Endodermal cell (in vitro differentiated cells): ENCODE measurements around the gene ABLIM2. TPM values are rescaled to one million over a fixed set of nuclear protein-coding genes. Genes with fewer than 3 reads are reported as not detected.

Source experiments
- DNase-seq: peaks from one replicate; pipeline ENCODE4 v3.0.0-alpha.2; 2017
- H3K27ac ChIP-seq: 2 replicates; pipeline ENCODE4 v1.5.1; 2013; ENCODE audit warnings: mild to moderate bottlenecking, low read depth, low read length, moderate library complexity
- H3K27me3 ChIP-seq: 2 replicates; pipeline ENCODE4 v1.6.1; 2013; ENCODE audit warnings: mild to moderate bottlenecking, low read length, moderate library complexity; ENCODE audit not compliant: insufficient read depth, control insufficient read depth, poor library complexity, severe bottlenecking
- H3K36me3 ChIP-seq: 2 replicates; pipeline ENCODE4 v1.7.0; 2013; ENCODE audit warnings: mild to moderate bottlenecking, low read length, moderate library complexity; ENCODE audit not compliant: control insufficient read depth, insufficient read depth
- H3K4me1 ChIP-seq: one replicate; pipeline ENCODE4 v1.7.0; 2013; ENCODE audit warnings: low read length; ENCODE audit not compliant: control insufficient read depth, insufficient read depth
- H3K4me3 ChIP-seq: 2 replicates; pipeline ENCODE4 v1.5.1; 2013; ENCODE audit warnings: mild to moderate bottlenecking, low read length, moderate library complexity
- H3K9ac ChIP-seq: 2 replicates; pipeline ENCODE4 v1.6.1; 2013; ENCODE audit warnings: mild to moderate bottlenecking, low read length, moderate library complexity; ENCODE audit not compliant: poor library complexity, severe bottlenecking; ENCODE audit errors: extremely low read depth
- H3K9me3 ChIP-seq: 2 replicates; pipeline ENCODE4 v1.6.1; 2013; ENCODE audit warnings: mild to moderate bottlenecking, low read length, moderate library complexity; ENCODE audit not compliant: control insufficient read depth
- H3K27ac Mint-ChIP-seq: 2 replicates; pipeline ENCODE4 v1.8.0; 2020; ENCODE audit warnings: mixed read lengths
- H3K27me3 Mint-ChIP-seq: 2 replicates; pipeline ENCODE4 v1.8.0; 2021; ENCODE audit warnings: mild to moderate bottlenecking, mixed read lengths; ENCODE audit not compliant: insufficient read depth
- H3K36me3 Mint-ChIP-seq: 2 replicates; pipeline ENCODE4 v1.8.0; 2020; ENCODE audit warnings: low read depth, mixed read lengths
- H3K4me1 Mint-ChIP-seq: 2 replicates; pipeline ENCODE4 v1.8.0; 2020; ENCODE audit warnings: mixed read lengths
- H3K4me3 Mint-ChIP-seq: 2 replicates; pipeline ENCODE4 v1.8.0; 2020; ENCODE audit warnings: mild to moderate bottlenecking, moderate library complexity, mixed read lengths
- H3K9me3 Mint-ChIP-seq: 2 replicates; pipeline ENCODE4 v1.8.0; 2020; ENCODE audit warnings: mild to moderate bottlenecking, mixed read lengths
- CTCF ChIP-seq: fragments of 200-600 bp; sonication (generic); conservative IDR thresholded peaks from 2 replicates; pipeline ENCODE4 v1.5.0; 2021; ENCODE audit warnings: antibody characterized with exemption, mild to moderate bottlenecking
- WGBS, 2 experiments: methylation state at CpG; one replicate each; pipeline versions ENCODE4 v1.1.5 to v1.1.7; 2013; ENCODE audit warnings: missing lambda C conversion rate in 2 of 2, mixed read lengths in 1 of 2; ENCODE audit not compliant: insufficient coverage in 1 of 2, insufficient read length in 1 of 2; 5-methylcytosine and 5-hydroxymethylcytosine counted together
- total RNA-seq, 2 donors: library from RNA; stranded (reverse); fragmentation: NEBNext Ultra II Directional in 1 of 2; extraction: Animal tissue kit (Norgen Biotek cat#: 25700) in 1 of 2; gene quantifications; 2 replicates in 1 of 2; 3 replicates in 1 of 2; pipeline ENCODE4 v1.2.1, GENCODE V29; 2021

The ABLIM2 gene
- total RNA-seq, 2 donors from 2014 or later = 0.35 to 1.6 TPM

GRCh38 chr4:8191136-8191747, 32.6 kb upstream of the ABLIM2 start:
- Histone ChIP-seq H3K27ac (no peak overlapping the region), H3K4me3 (no peak overlapping the region), H3K9me3 (no peaks in the 10 kb centered on the region), H3K27me3 (no peaks in the 10 kb centered on the region), H3K9ac (no peak overlapping the region), H3K36me3 (no peaks in the 10 kb centered on the region), H3K4me1 (no peaks in the 10 kb centered on the region)
- Mint-ChIP-seq H3K4me3 (no peak overlapping the region), H3K9me3 (no peaks in the 10 kb centered on the region), H3K4me1 (no peaks in the 10 kb centered on the region), H3K27ac (no peak overlapping the region), H3K36me3 (no peaks in the 10 kb centered on the region), H3K27me3 (no peaks in the 10 kb centered on the region)
- TF ChIP-seq CTCF = no peak
- DNase-seq = no peak
- WGBS, 2 experiments = 81 to 90% methylated on average over 22 to 23 of the region's 23 CpGs

GRCh38 chr4:8189551-8190466, 31.2 kb upstream of the ABLIM2 start:
- no peaks in the 10 kb centered on the region for H3K9me3 ChIP-seq
- no peaks in the 10 kb centered on the region for H3K36me3 ChIP-seq
- H3K4me1 ChIP-seq = no peaks in the 10 kb centered on the region
- Mint-ChIP-seq H3K4me3 (no peak overlapping the region), H3K36me3 (no peaks in the 10 kb centered on the region), H3K27me3 (no peaks in the 10 kb centered on the region), H3K4me1 (no peaks in the 10 kb centered on the region), H3K27ac (no peak overlapping the region), H3K9me3 (no peaks in the 10 kb centered on the region)
- H3K27ac ChIP-seq = no peak overlapping the region
- WGBS, 2 experiments = 89 to 92% methylated on average over 17 to 26 of the region's 26 CpGs
- no peaks in the 10 kb centered on the region for H3K27me3 ChIP-seq
- H3K9ac ChIP-seq = no peak overlapping the region
- no peak overlapping the region for H3K4me3 ChIP-seq
- DNase-seq = no peak
- TF ChIP-seq CTCF = no peak

GRCh38 chr4:8188743-8189550, 30.3 kb upstream of the ABLIM2 start:
- Histone ChIP-seq H3K27ac (no peak overlapping the region), H3K4me1 (no peaks in the 10 kb centered on the region), H3K9ac (no peak overlapping the region), H3K4me3 (no peak overlapping the region), H3K9me3 (no peaks in the 10 kb centered on the region), H3K27me3 (no peaks in the 10 kb centered on the region), H3K36me3 (no peaks in the 10 kb centered on the region)
- TF ChIP-seq CTCF = no peak
- Mint-ChIP-seq H3K27me3 (no peaks in the 10 kb centered on the region), H3K4me1 (no peaks in the 10 kb centered on the region), H3K27ac (no peak overlapping the region), H3K9me3 (no peaks in the 10 kb centered on the region), H3K4me3 (no peak overlapping the region), H3K36me3 (no peaks in the 10 kb centered on the region)
- 90 to 94% methylated on average over 21 to 29 of the region's 29 CpGs for WGBS, 2 experiments
- no peak for DNase-seq
